GM12878 (cell line): ENCODE measurements around the gene WASF2. TPM values are rescaled to one million over a fixed set of nuclear protein-coding genes. Genes with fewer than 3 reads are reported as not detected.

Experiments used
- ATAC-seq: fragments of 200-7000 bp; cut with Tn5 transposase; 3 replicates; pipeline ENCODE4 v1.9.1; 2020; ENCODE audit warnings: mild to moderate bottlenecking, moderate library complexity
- BruUV-seq: library from RNA; stranded (reverse); fragments of 400-500 nt; replicated peaks from 2 replicates; lab custom pipeline; 2021; lab: Mats Ljungman, UMichigan
- CTCF ChIA-PET: fragments of 300-600 bp; sonication (Branson Sonifier 250); formaldehyde crosslinking; extraction: SDS; loops from one replicate; lab custom pipeline; 2021; ENCODE audit warnings: inconsistent platforms; lab: Yijun Ruan, JAX
- POLR2A ChIA-PET: fragments of 350-600 bp; formaldehyde crosslinking; extraction: SDS; loops from one replicate; lab custom pipeline; 2021; ENCODE audit warnings: inconsistent platforms; lab: Charles Lee
- RAD21 ChIA-PET: fragments of 300-600 bp; sonication (Branson Sonifier 250); formaldehyde crosslinking; loops from one replicate; lab custom pipeline; 2023; ENCODE audit warnings: antibody characterized with exemption; ENCODE audit not compliant: unreplicated experiment; lab: Charles Lee
- SMC1A ChIA-PET: fragments of 300-600 bp; sonication (Branson Sonifier 250); formaldehyde crosslinking; loops from one replicate; lab custom pipeline; 2023; ENCODE audit not compliant: unreplicated experiment, uncharacterized antibody; lab: Charles Lee
- DNase-seq: peaks from one replicate; pipeline ENCODE4 v3.0.0-alpha.2; 2011; ENCODE audit warnings: low read depth, low spot score
- FAIRE-seq: peaks from 3 replicates; lab custom pipeline; 2011; peaks lifted over from hg19 to GRCh38; lab: Jason Lieb, UNC
- H2AFZ ChIP-seq: 2 replicates; pipeline ENCODE4 v1.6.0; 2011; ENCODE audit warnings: low read depth, low read length, control low read depth; ENCODE audit not compliant: control insufficient read depth
- H3K27ac ChIP-seq: 2 replicates; pipeline ENCODE4 v1.5.1; 2011; ENCODE audit warnings: control low read depth; ENCODE audit not compliant: control insufficient read depth, insufficient read depth
- H3K27me3 ChIP-seq, 2 experiments: replicated peaks in 1 of 2; 2 replicates each; pipeline versions ENCODE4 v1.6.0 to v1.6.1; 2011; ENCODE audit warnings: low read length in 1 of 2; ENCODE audit not compliant: control insufficient read depth in 2 of 2, insufficient read depth in 2 of 2
- H3K36me3 ChIP-seq, 2 experiments: 2 replicates each; pipeline ENCODE4 v1.5.1; 2011; ENCODE audit warnings: low read length in 1 of 2; ENCODE audit not compliant: control insufficient read depth in 2 of 2, insufficient read depth in 2 of 2
- H3K4me1 ChIP-seq: 2 replicates; pipeline ENCODE4 v1.6.1; 2011; ENCODE audit warnings: mild to moderate bottlenecking, low read length, moderate library complexity, mixed read lengths; ENCODE audit not compliant: control insufficient read depth, insufficient read depth
- H3K4me2 ChIP-seq: 2 replicates; pipeline ENCODE4 v1.6.0; 2011; ENCODE audit warnings: control low read depth; ENCODE audit not compliant: control insufficient read depth, insufficient read depth
- H3K4me3 ChIP-seq: fragments of 200-600 bp; sonication (generic); 2 replicates; pipeline ENCODE4 v1.5.1; 2016
- H3K79me2 ChIP-seq: 2 replicates; pipeline ENCODE4 v1.6.0; 2011; ENCODE audit warnings: low read length; ENCODE audit not compliant: control insufficient read depth, insufficient read depth
- H3K9ac ChIP-seq: 2 replicates; pipeline ENCODE4 v1.8.0; 2011; ENCODE audit warnings: low read length, control low read depth, mixed read lengths; ENCODE audit not compliant: control insufficient read depth, insufficient read depth
- H3K9me3 ChIP-seq: replicated peaks from 3 replicates; pipeline ENCODE4 v1.5.1; 2011; ENCODE audit warnings: mild to moderate bottlenecking, low read length; ENCODE audit not compliant: control insufficient read depth, insufficient read depth
- H4K20me1 ChIP-seq: 2 replicates; pipeline ENCODE4 v1.6.0; 2011; ENCODE audit not compliant: control insufficient read depth, insufficient read depth
- CBX5 ChIP-seq: sonication (generic); IDR thresholded peaks from 2 replicates; pipeline ENCODE4 v1.6.1; 2016; ENCODE audit warnings: low read depth, moderate library complexity, mild to moderate bottlenecking, inconsistent platforms
- CUX1 ChIP-seq: IDR thresholded peaks from 2 replicates; pipeline ENCODE4 v1.6.1; 2012; ENCODE audit warnings: improper control_type of control experiment, low read depth, low read length; ENCODE audit not compliant: insufficient replicate concordance
- E2F4 ChIP-seq: IDR thresholded peaks from 2 replicates; pipeline ENCODE4 v1.6.1; 2012; ENCODE audit warnings: low read depth, low read length, improper control_type of control experiment
- JUNB ChIP-seq: IDR thresholded peaks from 2 replicates; pipeline ENCODE4 v1.6.1; 2016; ENCODE audit warnings: antibody characterized with exemption, mild to moderate bottlenecking
- NFYB ChIP-seq: IDR thresholded peaks from 2 replicates; pipeline ENCODE4 v1.6.1; 2011; ENCODE audit warnings: low read depth, mild to moderate bottlenecking, low read length, improper control_type of control experiment, moderate library complexity; ENCODE audit not compliant: insufficient read depth
- PAX5 ChIP-seq: IDR thresholded peaks from 2 replicates; pipeline ENCODE4 v1.6.1; 2011; ENCODE audit warnings: low read depth, low read length, borderline replicate concordance
- PRDM15 ChIP-seq: fragments of 450-650 bp; formaldehyde crosslinking; IDR thresholded peaks from 2 replicates; pipeline ENCODE4 v1.4.0; 2020; ENCODE audit warnings: mild to moderate bottlenecking, moderate library complexity
- SIN3A ChIP-seq: IDR thresholded peaks from 2 replicates; pipeline ENCODE4 v1.6.1; 2012; ENCODE audit warnings: low read depth, low read length, improper control_type of control experiment
- SMARCA5 ChIP-seq: fragments of 450-650 bp; IDR thresholded peaks from 2 replicates; pipeline ENCODE4 v1.6.1; 2017; ENCODE audit warnings: mild to moderate bottlenecking
- STAT1 ChIP-seq: fragments of 450-650 bp; conservative IDR thresholded peaks from 2 replicates; pipeline ENCODE4 v1.6.1; 2014; ENCODE audit warnings: antibody characterized with exemption, mild to moderate bottlenecking
- SUZ12 ChIP-seq: fragments of 200-600 bp; sonication (generic); IDR thresholded peaks from one replicate; pipeline ENCODE4 v1.6.1; 2018; ENCODE audit warnings: antibody characterized with exemption, mild to moderate bottlenecking; ENCODE audit not compliant: unreplicated experiment
- ZSCAN29 ChIP-seq: fragments of 450-650 bp; IDR thresholded peaks from 2 replicates; pipeline ENCODE4 v1.6.1; 2017; ENCODE audit warnings: mild to moderate bottlenecking, moderate library complexity
- WGBS: methylation state at CpG from one replicate; pipeline ENCODE4 v1.1.6; 2016; ENCODE audit warnings: low lambda C conversion rate; ENCODE audit not compliant: insufficient replicate concordance, insufficient coverage; ENCODE audit errors: missing lambda C conversion rate; 5-methylcytosine and 5-hydroxymethylcytosine counted together
- in situ Hi-C: fragments of 300-500 bp; cut with MboI; formaldehyde crosslinking; loops from 9 replicates; pipeline ENCODE4 v1.14.3; 2018; ENCODE audit warnings: mixed read lengths
- intact Hi-C: fragments of 100-400 bp; cut with micrococcal nuclease; formaldehyde crosslinking; loops from one replicate; pipeline ENCODE4 v1.14.2; 2022; ENCODE audit not compliant: unreplicated experiment
- polyA plus RNA-seq, 11 experiments: library from polyadenylated mRNA; depleted of rRNA in 4 of 11; unstranded in 6 of 11; stranded (reverse) in 5 of 11; fragments of >200 nt; fragmentation: Nextera tagmentation in 4 of 11; fragmentation: Illumina TruSeq in 1 of 11; extraction: Ambion mirVana in 4 of 11; extraction: Trizol in 1 of 11; gene quantifications; 1 replicate in 1 of 11; 2 replicates in 10 of 11; pipeline versions ENCODE4 v1.2.1 to v1.2.3, GENCODE V29; 2011 to 2016; ENCODE audit warnings: inconsistent platforms in 2 of 11, missing spikeins in 2 of 11, low read depth in 1 of 11
- total RNA-seq, 4 experiments: library from RNA; depleted of rRNA in 3 of 4; stranded (reverse); fragments of >200 nt in 3 of 4; fragmentation: Illumina TruSeq in 1 of 4; extraction: Trizol in 1 of 4; gene quantifications; 2 replicates each; pipeline versions ENCODE4 v1.2.1 to v1.2.3, GENCODE V29; 2013 to 2021

WASF2 gene
- total and polyA plus RNA-seq, 10 of the 15 experiments (the other 5 are each of a cell fraction or from before 2014, with no cell fraction given), result 7.0 to 111 (median 37.1) TPM

GRCh38 chr1:27504588-27505419, 14.8 kb upstream of the WASF2 start:
- Histone ChIP-seq H2AFZ (no peak overlapping the region), H3K4me2 (no peak overlapping the region), H3K79me2 (no peaks in the 10 kb centered on the region), H3K9ac (no peak overlapping the region), H3K9me3 (no peaks in the 10 kb centered on the region), H3K4me1 (no peaks in the 10 kb centered on the region), H3K36me3 (no peaks in the 10 kb centered on the region), H3K27ac (no peak overlapping the region), H3K4me3 (no peak overlapping the region), H3K27me3 (no peaks in the 10 kb centered on the region), H4K20me1 (no peaks in the 10 kb centered on the region)
- no peak for FAIRE-seq
- ChIA-PET SMC1A (interaction anchor here (1.3 kb wide), 1 partner anchor 11 kb away, joined by 3 read pairs; no protein-coding TSS in a partner anchor), CTCF (interaction anchor here (1.4 kb wide), 1 partner anchor 61 kb away, joined by 4 read pairs; no protein-coding TSS in a partner anchor), POLR2A (no interaction called here), RAD21 (no interaction called here)
- intact Hi-C loops, result no loop called here
- 84% methylated on average over 13 of the region's 13 CpGs for WGBS
- no peak for ATAC-seq
- DNase-seq, result no peak
- in situ Hi-C loops, result no loop called here
- no TSS peak for BruUV-seq
- TF ChIP-seq SMARCA5, result no peak
- TF ChIP-seq STAT1, result no peak
- TF ChIP-seq SIN3A, result no peak
- no peak for TF ChIP-seq E2F4
- TF ChIP-seq PRDM15 (CRISPR knock-in tag), result no peak
- TF ChIP-seq NFYB, result no peak
- TF ChIP-seq SUZ12, result no peak
- no peak for TF ChIP-seq PAX5
- no peak for TF ChIP-seq ZSCAN29
- TF ChIP-seq CBX5, result no peak
- TF ChIP-seq JUNB, result no peak
- TF ChIP-seq CUX1, result no peak
